ENCODE results near the gene PIM3.
"Not testable (repeated sequence)": the region's sequence is repeated elsewhere in the genome, so short reads cannot be mapped to it uniquely, and the experiment has no call there.

The PIM3 gene

DNA sequence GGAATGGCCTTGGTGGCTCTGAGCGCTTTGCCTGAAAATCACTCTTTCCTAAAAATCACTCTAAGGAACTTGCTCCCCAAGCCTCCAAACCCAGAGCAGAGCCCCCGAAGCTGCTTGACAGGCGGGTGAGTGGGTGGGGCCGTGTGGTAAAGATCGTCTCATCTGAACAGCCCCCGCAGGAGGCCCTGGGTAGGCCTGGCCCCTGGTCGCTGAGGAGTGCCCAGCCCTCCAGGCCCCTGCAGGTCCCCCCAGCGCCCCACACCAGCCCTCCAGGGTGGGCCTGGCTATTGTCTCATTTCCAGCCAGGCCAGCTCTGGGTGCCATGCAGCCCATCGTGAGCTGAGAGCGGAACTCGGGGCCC lies 17.2 kb upstream of the PIM3 start:
- no peak for DNase-seq (ENCODE audit: low read depth in 2 of 2)

DNA sequence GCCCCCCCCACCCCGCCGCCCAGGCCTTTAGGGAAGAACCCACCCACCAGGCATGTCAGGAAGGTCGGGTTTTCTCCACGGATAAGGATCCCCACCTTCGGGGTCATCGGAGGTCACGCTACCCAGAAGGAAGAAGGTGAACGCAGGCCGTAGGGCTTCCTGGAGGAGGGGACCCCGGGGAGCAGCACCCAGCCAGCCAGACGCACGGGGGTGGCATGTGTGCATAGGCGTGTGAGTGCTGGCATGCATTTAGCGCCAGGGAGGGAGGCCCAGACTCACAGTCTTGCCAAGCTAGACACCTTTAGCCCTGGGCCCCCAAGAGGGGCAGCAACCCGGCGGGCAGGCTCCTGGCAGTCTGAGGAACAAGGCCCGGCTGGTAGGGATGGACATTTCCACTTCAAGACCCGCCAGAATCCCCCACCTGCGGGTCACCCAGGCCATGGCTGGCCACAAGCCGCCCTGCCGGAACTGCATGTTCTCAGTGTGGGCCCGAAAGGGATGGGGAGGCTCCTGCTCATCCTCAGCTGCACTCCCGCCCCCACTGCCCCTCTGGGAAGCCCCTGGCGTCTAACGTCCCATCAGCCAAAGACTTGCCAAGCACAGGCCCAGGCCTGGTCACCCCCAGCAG lies 16.7 kb upstream of the PIM3 start:
- no peak for DNase-seq (ENCODE audit: low read depth in 2 of 2)

DNA sequence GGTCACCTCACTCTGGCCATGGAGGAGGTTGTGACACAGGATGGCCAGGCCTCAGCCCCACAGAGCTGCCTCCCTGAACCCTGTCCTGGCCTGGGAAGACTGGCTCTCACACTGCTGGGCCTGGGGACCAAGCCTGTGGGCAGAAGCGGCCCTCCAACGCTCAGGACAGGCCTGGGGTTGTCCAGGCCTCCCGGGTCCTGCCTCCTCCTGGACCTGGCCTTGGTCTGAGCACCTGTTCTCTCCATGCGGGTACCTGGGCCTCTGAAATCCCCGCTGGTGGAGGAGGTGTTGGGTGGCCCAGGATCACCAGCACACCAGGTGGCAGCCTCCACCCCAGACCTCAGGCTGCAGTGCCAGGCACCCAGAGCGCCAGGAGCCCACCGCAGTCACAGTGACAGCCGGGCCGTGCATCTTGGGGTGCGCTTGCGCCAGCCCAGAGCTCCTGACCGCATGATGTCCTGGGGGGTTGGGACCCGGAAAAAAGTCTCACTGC lies 16.1 kb upstream of the PIM3 start:
- DNase-seq (ENCODE audit: low read depth in 2 of 2), result no peak

GRCh38 chr22:49945042-49945794 lies 15.4 kb upstream of the PIM3 start:
- DNase-seq (ENCODE audit: low read depth in 2 of 2), result not testable (repeated sequence)

GRCh38 chr22:49946612-49947295 lies 13.8 kb upstream of the PIM3 start:
- DNase-seq (ENCODE audit: low read depth in 2 of 2), result no peak

DNA sequence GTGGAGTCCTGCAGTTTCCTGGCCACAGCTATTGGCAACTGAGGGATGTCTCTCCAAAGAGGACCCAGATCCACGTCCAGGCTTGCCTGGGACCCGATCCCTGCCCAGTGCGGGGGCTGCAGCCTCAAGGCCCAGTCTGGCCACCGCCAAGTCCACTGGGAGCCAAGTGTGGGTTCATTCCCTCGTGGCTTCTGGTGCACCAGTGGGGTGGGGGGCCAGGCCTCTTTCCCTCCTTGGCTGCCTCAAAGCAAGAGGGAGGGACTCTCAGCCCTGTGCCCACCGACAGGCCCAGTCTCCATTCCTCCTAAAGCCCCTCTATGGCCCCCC lies 13.3 kb upstream of the PIM3 start:
- DNase-seq (ENCODE audit: low read depth in 2 of 2), result no peak

DNA sequence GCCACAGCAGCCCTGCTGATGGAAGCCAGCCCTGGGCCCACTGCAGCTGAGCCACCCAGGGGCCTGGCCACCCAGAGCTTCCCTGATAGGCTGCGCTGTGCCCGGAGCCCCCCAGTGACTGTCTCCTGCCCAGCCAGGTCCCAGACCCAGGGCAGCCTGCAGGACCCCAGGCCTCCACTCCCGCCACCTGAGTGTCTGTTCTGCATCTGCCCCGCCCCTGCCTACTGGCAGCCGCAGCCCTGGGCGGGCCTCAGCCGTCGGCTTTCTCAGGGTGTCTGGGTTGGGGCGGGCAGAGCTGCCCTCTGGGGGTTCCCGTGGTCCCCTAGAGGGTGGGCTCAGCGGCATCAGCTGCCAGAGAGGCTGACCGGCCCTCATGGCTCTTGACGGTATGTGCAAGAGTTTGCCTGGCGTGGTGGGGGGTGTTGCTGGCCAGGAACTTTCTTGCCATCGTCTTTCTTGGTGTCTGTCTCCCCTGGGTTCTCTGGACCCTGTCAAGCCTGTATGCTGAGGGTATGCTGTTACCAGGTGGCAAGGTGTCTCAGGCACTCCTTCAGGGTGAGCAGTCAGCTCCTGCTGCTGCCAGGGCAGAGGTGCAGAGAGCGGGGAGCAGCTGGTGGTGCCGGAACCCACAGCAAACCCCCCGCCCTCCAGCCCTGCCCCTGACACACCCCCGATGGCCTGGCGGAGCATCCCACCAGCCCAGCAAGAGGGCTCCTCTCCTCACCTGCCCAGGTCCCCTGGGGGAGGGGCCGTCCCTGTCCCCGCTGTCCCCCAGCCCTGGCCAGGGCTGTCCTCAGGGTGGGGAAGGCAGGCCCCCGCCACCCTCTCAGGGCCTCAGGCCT lies 12.2 kb upstream of the PIM3 start:
- DNase-seq (ENCODE audit: low read depth in 2 of 2), result no peak

DNA sequence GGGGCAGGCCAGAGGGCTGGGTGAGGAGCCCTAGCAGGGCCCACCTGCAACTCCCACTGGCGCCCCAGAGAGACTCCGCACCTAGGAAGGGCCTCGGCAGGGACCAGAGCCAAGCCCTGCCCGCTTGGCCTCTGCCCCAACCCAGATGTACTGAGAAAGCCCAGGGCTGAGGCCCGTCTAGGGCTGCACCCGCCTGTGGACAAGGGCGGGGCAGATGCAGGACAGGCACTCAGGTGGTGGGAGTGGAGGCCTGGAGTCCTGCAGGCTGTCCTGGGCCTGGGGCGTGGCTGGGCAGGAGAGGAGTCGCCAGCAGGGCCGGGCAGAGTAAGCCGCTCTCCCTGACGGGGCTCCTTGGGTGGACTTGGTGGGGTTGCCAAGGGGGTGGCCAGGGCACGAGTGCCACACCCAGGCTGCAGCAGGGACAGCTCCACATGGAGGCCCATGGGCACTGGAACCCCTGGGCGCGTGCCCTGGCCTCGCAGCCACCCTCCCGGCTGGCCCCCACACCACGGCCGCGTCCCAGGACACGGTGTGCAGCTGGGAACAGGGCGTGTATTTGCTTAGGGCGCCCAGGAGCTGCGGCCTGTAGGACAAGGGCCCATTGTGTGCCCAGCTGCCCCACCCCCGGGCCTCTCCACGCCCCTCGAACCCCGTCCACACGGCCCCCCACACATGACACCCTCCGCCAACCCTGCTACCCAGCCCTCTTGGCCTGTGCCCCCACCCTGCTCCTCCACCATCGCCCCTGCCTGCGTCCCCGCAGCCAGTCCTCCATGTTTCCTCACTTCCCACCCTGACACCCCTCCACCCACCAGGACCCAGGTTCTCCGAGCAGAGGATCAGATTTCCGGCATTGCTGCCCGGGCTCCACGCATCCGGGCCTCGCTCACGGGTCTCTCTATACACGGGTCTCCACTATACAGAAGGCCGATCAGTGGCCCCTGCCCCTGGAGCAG lies 11.3 kb upstream of the PIM3 start:
- no peak for DNase-seq (ENCODE audit: low read depth in 2 of 2)

- DNase-seq (ENCODE audit: low read depth in 2 of 2), result no peak
Observed at GRCh38 chr22:49949914-49950292, 10.7 kb upstream of the PIM3 start.

- no peak for DNase-seq (ENCODE audit: low read depth in 2 of 2)
Observed at GRCh38 chr22:49950396-49950994, 10.1 kb upstream of the PIM3 start.

GRCh38 chr22:49951000-49951677 lies 9.4 kb upstream of the PIM3 start:
- DNase-seq (ENCODE audit: low read depth in 2 of 2), result peak in 1 of 2 donors; percentile 85

DNA sequence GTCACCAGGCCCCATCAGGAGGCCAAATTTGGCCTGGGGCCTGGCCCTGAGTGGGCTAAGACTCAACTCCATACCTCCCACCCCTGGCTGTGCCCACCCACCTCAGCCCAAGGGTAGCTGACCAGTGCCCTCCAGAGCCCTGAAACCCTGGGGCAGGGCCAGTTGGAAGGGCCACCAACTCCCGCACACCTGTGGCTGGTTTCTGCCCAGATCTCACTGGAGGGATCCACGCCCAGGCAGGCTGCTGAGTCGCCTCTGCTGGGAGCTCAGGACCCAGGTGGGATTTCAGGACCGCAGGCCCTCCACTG lies 8.9 kb upstream of the PIM3 start:
- no peak for DNase-seq (ENCODE audit: low read depth in 2 of 2)

- DNase-seq (ENCODE audit: low read depth in 2 of 2), result no peak
Observed at GRCh38 chr22:49951986-49952896, 8.3 kb upstream of the PIM3 start.

- DNase-seq (ENCODE audit: low read depth in 2 of 2), result no peak
Observed at GRCh38 chr22:49953027-49953679, 7.4 kb upstream of the PIM3 start.

DNA sequence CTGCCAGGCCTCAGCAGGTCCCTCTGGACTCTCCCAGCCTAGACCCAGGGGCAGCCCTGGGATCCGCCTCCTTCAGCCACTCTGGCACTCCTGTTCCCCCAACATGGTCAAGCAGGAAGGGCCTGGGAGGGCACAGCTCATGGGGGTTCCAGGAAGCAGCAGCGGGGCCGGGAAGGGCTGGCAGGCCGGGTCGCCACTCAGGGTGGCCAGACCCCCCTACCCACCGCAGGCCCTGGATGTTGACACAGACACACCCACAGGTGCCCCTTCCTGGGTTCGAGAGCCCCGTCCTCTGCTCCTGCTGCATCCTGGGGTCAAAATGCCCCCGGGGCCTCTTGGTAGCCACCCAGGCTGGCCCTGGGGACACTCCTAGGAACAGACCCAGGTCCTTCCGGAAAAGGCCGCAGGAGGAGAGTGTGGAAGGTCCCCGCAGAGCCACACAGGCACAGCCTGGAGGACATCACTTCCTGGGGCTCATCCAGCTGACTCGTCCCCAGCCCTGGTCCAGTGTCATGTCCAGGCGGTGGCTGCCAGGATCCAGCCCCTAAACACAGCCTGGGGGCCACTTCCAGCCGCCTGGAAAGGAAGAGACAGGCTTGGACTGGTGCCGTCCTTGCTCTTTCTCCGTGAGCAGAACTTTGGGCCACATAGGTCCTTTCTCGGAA lies 6.8 kb upstream of the PIM3 start:
- no peak for DNase-seq (ENCODE audit: low read depth in 2 of 2)

GRCh38 chr22:49954354-49954753 lies 6.2 kb upstream of the PIM3 start:
- no peak for DNase-seq (ENCODE audit: low read depth in 2 of 2)

DNA sequence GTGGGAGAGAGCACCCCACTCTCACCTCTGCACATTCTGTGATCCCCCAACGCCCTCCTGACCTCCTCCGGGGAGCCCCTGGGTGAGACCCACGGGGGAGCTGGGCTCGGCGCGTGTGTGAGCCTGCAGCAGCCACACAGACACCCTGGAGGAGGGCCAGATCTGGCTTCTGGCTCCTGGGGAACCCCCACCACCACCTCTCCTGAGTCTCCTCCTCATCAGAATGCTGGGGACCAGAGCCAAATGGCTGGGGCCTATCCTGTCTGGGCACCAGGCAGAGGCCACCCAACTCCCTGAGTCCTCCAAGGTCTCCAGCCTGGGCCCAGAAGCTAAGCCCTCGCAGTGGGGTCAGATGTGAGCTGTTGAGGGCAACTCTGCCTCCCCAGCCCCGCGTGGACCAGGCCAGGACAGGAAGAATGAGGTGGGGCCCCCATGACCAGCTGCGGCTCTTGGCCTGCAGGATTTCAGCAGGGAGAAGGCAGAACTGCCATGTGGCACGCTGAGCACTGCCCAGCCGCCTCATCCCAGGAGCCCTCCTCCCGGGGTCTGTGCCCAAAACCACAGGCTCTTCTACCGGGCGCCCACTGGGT lies 5.5 kb upstream of the PIM3 start:
- DNase-seq (ENCODE audit: low read depth in 2 of 2), result no peak

Measured in stimulated activated CD8-positive, alpha-beta memory T cell treated with anti-CD3 and anti-CD28 coated beads, Interleukin-7, amount 100 ng/mL, for 4 hours (primary cell).